GM10266 (cell line): ENCODE measurements around the gene PUM2.

Experiments
- DNase-seq: peaks from one replicate; pipeline ENCODE4 v3.0.0; 2012; ENCODE audit errors: extremely low spot score
- TF ChIP-seq, protein P1 (sequence below): IDR thresholded peaks from 2 replicates; pipeline ENCODE4 v1.5.1; 2012; ENCODE audit warnings: mild to moderate bottlenecking, low read depth; ENCODE audit not compliant: control insufficient read depth, insufficient read depth; ENCODE audit errors: missing control alignments

Gene PUM2

DNA sequence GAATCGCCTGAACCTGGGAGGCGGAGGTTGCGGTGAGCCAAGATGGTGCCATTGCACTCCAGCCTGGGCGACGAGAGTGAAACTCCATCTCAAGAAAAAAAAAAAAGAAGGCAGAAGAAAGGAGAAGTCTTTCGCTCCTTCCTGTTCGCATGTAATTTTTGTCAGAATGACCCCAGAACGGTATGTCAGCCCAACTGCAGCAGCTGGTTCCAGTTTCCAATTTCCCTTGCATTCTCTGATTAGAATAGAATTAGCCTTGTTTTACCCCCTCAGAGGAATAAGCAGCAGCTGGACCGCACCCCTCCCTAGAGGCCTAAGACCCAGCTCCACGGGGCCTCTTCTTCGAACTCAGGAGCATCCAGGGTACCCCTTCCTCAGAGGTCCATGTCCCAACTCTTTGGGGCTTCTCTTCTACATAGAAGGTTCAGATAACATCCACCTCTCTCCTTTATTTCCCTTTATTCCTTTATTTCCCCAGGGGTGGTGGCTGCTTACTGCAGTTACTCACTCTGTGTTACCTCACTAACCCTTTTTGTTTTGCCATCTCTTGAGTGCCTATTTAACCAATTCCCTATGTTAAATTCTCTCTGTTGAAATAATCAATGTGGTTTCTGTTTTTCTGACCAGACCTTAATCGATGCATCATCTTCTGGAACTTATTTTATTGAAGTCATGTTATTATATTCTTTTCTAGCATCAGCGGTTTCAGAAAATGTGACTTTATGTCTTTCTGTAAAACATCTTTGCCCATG lies 7.2 kb upstream of the PUM2 start:
- no peak for DNase-seq
- TF ChIP-seq, protein P1, sequence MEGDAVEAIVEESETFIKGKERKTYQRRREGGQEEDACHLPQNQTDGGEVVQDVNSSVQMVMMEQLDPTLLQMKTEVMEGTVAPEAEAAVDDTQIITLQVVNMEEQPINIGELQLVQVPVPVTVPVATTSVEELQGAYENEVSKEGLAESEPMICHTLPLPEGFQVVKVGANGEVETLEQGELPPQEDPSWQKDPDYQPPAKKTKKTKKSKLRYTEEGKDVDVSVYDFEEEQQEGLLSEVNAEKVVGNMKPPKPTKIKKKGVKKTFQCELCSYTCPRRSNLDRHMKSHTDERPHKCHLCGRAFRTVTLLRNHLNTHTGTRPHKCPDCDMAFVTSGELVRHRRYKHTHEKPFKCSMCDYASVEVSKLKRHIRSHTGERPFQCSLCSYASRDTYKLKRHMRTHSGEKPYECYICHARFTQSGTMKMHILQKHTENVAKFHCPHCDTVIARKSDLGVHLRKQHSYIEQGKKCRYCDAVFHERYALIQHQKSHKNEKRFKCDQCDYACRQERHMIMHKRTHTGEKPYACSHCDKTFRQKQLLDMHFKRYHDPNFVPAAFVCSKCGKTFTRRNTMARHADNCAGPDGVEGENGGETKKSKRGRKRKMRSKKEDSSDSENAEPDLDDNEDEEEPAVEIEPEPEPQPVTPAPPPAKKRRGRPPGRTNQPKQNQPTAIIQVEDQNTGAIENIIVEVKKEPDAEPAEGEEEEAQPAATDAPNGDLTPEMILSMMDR: no peak

DNA sequence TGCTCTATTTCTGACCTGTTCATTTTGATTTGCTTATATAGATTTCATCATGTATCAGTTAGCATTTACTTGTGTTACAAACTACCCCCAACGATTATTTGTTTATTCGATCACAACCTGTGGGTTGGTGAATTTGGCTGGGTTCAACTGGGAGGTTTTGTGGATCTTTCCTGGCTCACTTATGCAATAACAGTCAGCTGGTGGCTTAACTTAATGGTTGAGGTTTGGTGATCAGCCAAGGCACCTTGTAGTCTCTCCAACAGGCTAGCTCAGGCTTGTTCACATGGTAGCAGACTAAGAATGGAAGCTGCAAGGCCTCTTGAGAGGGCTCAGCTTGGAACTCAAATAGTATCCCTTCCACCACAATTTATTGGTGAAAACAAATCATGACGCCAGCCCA lies 5.4 kb upstream of the PUM2 start:
- no peak for DNase-seq
- TF ChIP-seq, protein P1: no peak

DNA sequence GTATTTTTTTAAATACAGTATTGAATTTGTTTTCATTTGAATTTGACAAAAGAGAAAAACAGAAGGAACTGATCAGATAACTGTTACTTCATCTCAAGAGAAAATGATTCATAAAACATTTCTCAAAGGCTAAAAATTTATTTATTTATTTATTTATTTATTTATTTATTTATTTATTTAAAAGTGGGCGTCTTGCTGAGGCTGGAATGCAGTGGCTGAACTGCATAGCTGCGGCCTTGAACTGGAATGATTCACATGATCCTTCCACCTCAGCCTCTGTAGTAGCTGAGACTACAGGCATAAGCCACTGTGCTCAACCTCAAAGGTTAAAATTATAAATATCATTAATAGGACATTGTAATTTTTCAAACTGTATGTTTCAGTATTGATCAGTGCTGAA lies 4.5 kb upstream of the PUM2 start:
- no peak for DNase-seq

DNA sequence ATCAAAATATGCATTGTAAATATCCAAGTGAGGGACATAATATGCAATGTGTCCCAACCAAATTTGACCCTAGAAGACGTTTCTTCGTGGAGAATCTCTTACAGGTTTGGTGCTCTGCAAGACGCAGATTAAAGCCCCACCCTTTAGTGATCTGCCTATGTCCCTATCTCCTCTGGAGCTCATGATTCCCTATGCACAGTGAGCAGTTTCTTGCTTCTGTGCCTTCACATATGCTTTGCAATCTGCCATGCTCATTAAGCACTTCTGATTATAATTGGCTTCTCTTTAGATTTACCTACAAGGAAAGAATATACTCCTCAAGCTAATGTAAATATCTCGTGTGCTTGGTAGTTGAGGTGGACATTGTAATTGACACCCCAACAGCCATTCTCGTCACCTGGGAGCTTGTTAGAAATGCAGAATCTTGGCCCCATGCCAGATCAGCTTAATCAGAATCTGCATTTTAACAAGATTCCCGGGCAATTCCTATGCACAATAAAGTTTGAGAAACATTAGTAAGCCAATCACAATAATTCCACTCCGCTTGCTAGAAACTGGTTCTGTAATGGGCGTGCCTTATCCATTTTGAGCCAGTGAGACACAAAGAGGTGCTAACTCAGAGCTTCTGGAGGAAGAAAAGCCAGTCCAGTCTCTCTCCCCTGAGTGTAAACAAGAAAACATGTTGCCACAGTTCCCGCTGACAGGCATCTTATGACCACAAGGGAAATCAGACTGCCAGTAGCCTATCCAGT lies 2.8 kb upstream of the PUM2 start:
- TF ChIP-seq, protein P1: no peak
- DNase-seq: no peak

More for the DNA sequence above, 4.5 kb upstream of the PUM2 start:
- TF ChIP-seq, protein P1: no peak

DNA sequence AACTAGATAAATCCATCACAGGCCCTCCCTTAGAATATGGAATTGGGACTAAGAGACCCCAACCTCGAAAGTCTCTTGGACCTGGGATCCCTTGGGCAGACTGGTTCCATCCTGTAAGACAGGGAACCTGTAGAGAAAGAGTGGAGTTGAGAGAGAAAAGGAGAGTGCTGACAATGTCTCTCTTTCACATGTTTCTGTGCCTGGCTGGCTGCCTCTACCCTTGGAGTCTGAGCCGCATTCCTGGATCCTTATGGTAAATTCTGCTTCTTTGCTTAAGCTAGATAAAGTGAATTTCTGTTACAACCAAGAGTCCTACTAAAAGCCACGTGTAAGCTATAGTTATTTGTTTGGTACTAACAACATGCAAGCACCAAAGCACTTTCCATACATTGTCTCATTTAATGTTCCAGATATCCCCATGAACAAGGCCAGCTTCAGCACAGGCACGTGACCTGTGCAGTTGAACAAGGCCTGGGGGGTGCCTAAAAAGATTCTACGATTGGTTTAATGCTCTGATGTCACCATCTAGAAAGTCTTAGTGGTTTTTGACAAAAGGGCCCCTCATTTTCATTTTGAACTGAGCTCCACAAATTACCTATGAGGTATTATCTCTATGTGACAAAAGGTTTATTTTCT lies 2.1 kb upstream of the PUM2 start:
- no peak for DNase-seq
- TF ChIP-seq, protein P1: no peak

DNA sequence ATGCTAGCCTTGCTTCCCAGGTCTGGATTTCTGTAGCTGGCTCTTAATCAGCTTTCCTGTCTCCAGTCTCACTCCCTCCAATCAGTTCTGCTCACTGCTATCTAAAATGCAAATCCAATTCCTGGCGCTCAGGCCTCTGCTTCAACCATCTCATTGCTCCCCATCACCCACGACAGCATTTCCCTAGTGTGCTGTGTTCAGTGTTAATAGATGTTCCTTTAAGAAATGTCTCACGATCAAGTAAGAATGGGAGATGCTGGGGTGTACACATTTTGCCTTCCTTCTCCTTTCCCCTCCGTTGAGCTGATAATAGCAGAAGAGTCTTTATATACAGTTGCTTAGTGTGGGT lies 1.6 kb upstream of the PUM2 start:
- DNase-seq: no peak
- TF ChIP-seq, protein P1: no peak
